Activated T-cell treated with anti-CD3 and anti-CD28 coated beads, Interleukin-2, amount 50 U/mL, for 72 hours (primary cell): ENCODE results near the gene BABAM2. TPM values are rescaled to one million over a fixed set of nuclear protein-coding genes. Genes with fewer than 3 reads are reported as not detected.
A peak's percentile ranks its signal among the peaks of the same experiment; 100 is the strongest.

ENCODE experiments used
- ATAC-seq, 2 donors: fragments of 150-1000 bp; cut with Tn5 transposase; replicated peaks in 1 of 2; 2 replicates each; pipeline ENCODE4 v1.10.0; 2021; ENCODE audit warnings: moderate library complexity in 2 of 2, mild to moderate bottlenecking in 1 of 2
- DNase-seq, 2 donors: peaks; one replicate each; pipeline ENCODE4 v3.0.0; 2021 to 2022; ENCODE audit warnings: mixed read lengths in 1 of 2
- H3K27ac Mint-ChIP-seq: one replicate; pipeline ENCODE4 v1.8.0; 2022; ENCODE audit warnings: mild to moderate bottlenecking, moderate library complexity, mixed read lengths
- H3K27me3 Mint-ChIP-seq: one replicate; pipeline ENCODE4 v1.8.0; 2022; ENCODE audit warnings: low read depth, mixed read lengths
- H3K36me3 Mint-ChIP-seq, 2 donors: one replicate each; pipeline ENCODE4 v1.8.0; 2022; ENCODE audit warnings: mixed read lengths in 2 of 2, mild to moderate bottlenecking in 1 of 2; ENCODE audit not compliant: insufficient read depth in 2 of 2
- H3K4me1 Mint-ChIP-seq: one replicate; pipeline ENCODE4 v1.8.0; 2022; ENCODE audit warnings: low read depth, mixed read lengths
- H3K4me3 Mint-ChIP-seq, 2 donors: one replicate each; pipeline ENCODE4 v1.8.0; 2022; ENCODE audit warnings: mild to moderate bottlenecking in 2 of 2, mixed read lengths in 2 of 2, moderate library complexity in 2 of 2
- H3K9me3 Mint-ChIP-seq, 2 donors: one replicate each; pipeline ENCODE4 v1.8.0; 2022; ENCODE audit warnings: mixed read lengths in 2 of 2
- total RNA-seq, 2 donors: library from RNA; stranded (reverse); gene quantifications; one replicate each; pipeline ENCODE4 v1.2.3, GENCODE V29; 2022

BABAM2 gene
- 10 to 100 TPM; 96.6 to 97.2 TPM for total RNA-seq

- Mint-ChIP-seq H3K4me3 (peak within 1 kb of the TSS; percentile 98), H3K4me1 (peaks cover 67% of the 10 kb centered on the region), H3K27ac (peak within 1 kb of the TSS; percentile 100), H3K9me3 (no peaks in the 10 kb centered on the region), H3K27me3 (no peaks in the 10 kb centered on the region), H3K36me3 (peaks cover 7 to 13% of the 10 kb centered on the region in 2 donors)
- peak; percentile 83 to 85 for ATAC-seq
- peak; percentile 90 to 95 for DNase-seq
Measured at GRCh38 chr2:27890146-27890923, at the start of gene BABAM2, which contains the start of gene RBKS. BABAM2 (plus strand) TSS chr2:27890729; CDS start chr2:27894557, 3,828 bp downstream. RBKS (minus strand) TSS chr2:27890387; CDS start chr2:27890345, 42 bp downstream.

- no peak for DNase-seq
- H3K9me3 Mint-ChIP-seq = no peaks in the 10 kb centered on the region
- H3K27ac Mint-ChIP-seq = no peak overlapping the region
- no peak overlapping the region for H3K4me3 Mint-ChIP-seq
- H3K36me3 Mint-ChIP-seq = no peaks in the 10 kb centered on the region
- no peaks in the 10 kb centered on the region for H3K27me3 Mint-ChIP-seq
- no peak for ATAC-seq
- H3K4me1 Mint-ChIP-seq = no peaks in the 10 kb centered on the region
Measured at GRCh38 chr2:27842894-27843293, 47.6 kb upstream of the BABAM2 start.

- Mint-ChIP-seq H3K4me1 (no peaks in the 10 kb centered on the region), H3K36me3 (no peaks in the 10 kb centered on the region), H3K9me3 (no peaks in the 10 kb centered on the region), H3K4me3 (no peak overlapping the region), H3K27ac (no peak overlapping the region), H3K27me3 (no peaks in the 10 kb centered on the region)
- DNase-seq = no peak
- no peak for ATAC-seq
Measured at GRCh38 chr2:27843992-27844391, 46.5 kb upstream of the BABAM2 start.

DNA sequence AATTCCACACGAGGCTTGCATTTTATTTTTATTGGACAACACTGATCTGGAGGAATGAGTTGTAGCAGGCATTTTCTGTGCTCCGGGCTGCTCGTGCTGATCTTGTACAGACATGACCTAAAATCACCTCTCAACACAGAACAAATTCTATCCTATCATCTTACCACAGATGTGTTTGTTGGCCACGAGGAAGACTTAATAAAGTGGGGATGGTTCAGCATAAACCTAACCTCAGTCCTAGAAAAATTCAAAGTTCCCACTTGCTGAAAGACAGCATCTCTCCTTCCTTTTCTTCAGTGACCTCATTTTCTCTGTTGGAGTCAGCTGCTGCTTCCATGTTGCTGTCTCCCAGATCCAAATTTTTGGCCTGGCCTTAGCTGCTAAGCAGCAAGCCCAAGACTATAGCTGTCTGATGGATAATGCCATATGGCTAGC lies 45.7 kb upstream of the BABAM2 start:
- Mint-ChIP-seq H3K4me3 (no peak overlapping the region), H3K36me3 (no peaks in the 10 kb centered on the region), H3K27ac (no peak overlapping the region), H3K9me3 (no peaks in the 10 kb centered on the region), H3K27me3 (no peaks in the 10 kb centered on the region), H3K4me1 (no peaks in the 10 kb centered on the region)
- ATAC-seq = no peak
- no peak for DNase-seq

GRCh38 chr2:27847333-27847732 lies 43.2 kb upstream of the BABAM2 start:
- H3K4me3 Mint-ChIP-seq = no peak overlapping the region
- H3K27me3 Mint-ChIP-seq = no peaks in the 10 kb centered on the region
- DNase-seq (no peak), ATAC-seq (no peak)
- no peak overlapping the region for H3K27ac Mint-ChIP-seq
- H3K9me3 Mint-ChIP-seq = no peaks in the 10 kb centered on the region
- H3K36me3 Mint-ChIP-seq = peaks cover 0 to 1% of the 10 kb centered on the region in 2 donors
- H3K4me1 Mint-ChIP-seq = no peaks in the 10 kb centered on the region

DNA sequence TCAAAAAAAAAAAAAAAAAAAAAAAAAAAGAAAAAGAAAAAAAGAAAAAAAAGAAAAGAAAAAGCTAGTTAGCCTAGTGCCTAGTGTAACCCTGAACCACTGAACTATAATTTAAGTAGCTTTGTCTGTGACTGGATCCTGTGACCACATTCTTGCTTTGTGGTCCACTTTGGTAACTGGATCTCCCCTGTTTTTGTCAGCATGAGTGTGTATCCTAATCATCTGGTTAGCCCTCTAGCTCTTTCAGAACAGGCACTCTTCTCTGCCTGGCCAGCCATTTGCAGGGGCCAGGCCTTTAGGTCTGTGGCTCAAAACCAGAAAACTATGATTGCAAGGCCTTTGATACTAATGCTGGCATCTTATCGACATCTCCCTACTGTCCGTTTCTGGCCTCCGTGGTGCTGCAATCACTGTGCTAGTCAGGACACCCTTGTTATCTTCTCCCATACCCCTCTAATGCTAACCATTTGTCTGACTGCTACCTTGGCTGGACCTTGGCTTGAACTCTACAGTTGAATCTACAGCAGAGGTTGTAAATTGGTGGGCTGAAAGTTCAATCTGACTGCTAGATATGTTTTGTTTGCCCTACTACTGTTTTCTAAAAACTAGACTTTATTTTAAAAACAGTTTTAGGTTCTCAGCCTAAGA lies 40.8 kb upstream of the BABAM2 start:
- ATAC-seq = peak; percentile 61 to 80

DNA sequence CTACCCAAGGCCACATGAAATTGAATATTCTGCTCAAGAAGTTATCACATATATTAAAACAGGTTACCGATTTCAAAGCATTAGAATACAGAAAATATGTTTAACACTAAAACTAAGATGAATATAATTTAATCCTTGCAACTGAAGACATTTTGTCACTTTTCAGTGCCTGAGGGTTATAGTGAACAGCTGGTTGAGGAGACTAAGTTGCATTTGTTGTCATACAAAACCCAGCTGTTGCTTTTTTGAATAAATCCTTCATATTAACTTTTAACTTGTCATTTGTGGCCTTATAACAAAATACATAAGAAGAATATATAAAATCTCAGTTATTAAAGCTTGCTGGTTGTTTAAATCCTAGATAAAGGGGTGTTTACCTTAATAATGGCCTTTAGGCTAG lies 37.8 kb upstream of the BABAM2 start:
- ATAC-seq (no peak), DNase-seq (no peak)
- H3K27ac Mint-ChIP-seq = no peak overlapping the region

More for the DNA sequence above, 40.8 kb upstream of the BABAM2 start:
- H3K27ac Mint-ChIP-seq = no peak overlapping the region
- H3K36me3 Mint-ChIP-seq = peaks cover 0 to 1% of the 10 kb centered on the region in 2 donors
- DNase-seq = peak in 1 of 2 donors; percentile 8
- no peak overlapping the region for H3K4me3 Mint-ChIP-seq
- no peaks in the 10 kb centered on the region for H3K9me3 Mint-ChIP-seq
- no peaks in the 10 kb centered on the region for H3K4me1 Mint-ChIP-seq
- no peaks in the 10 kb centered on the region for H3K27me3 Mint-ChIP-seq

DNA sequence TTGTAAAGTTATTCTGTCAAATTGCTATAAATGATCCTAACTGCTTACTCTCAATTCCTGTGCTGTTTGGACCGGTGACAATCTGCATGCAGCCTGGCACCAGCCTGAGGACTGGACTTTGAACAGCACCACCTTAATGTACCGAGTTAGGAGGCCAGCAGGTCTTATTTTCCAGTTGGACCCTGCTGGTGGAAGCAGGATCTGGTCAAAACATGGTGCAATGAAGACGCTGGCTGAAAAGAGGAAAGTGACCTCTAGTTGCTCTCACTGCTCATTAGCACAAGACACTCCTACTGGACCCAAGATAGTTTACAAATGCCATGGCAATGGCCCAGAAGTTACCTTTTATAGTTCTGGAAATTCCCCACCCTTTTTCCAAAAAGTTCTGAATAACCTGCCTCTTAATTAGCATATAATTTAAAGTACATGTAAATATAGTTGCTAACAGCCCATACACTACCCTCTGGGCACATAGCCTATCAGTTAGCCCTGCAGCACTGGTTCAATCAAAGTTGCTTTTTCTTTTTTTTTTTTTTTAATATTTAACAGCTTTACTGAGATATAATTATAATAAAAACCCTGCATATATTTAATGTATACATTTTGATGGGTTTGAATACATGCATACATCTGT lies 36.2 kb upstream of the BABAM2 start:
- H3K4me3 Mint-ChIP-seq = no peak overlapping the region
- no peak for ATAC-seq
- H3K9me3 Mint-ChIP-seq = peaks cover 2 to 6% of the 10 kb centered on the region in 2 donors
- H3K36me3 Mint-ChIP-seq = peaks cover 10 to 15% of the 10 kb centered on the region in 2 donors
- H3K4me1 Mint-ChIP-seq = peaks cover 40% of the 10 kb centered on the region
- no peak overlapping the region for H3K27ac Mint-ChIP-seq
- no peaks in the 10 kb centered on the region for H3K27me3 Mint-ChIP-seq
- no peak for DNase-seq

More for the DNA sequence above, 37.8 kb upstream of the BABAM2 start:
- H3K27me3 Mint-ChIP-seq = no peaks in the 10 kb centered on the region
- H3K36me3 Mint-ChIP-seq = peaks cover 6 to 10% of the 10 kb centered on the region in 2 donors
- H3K4me1 Mint-ChIP-seq = peaks cover 27% of the 10 kb centered on the region
- peaks cover 0 to 3% of the 10 kb centered on the region in 2 donors for H3K9me3 Mint-ChIP-seq
- no peak overlapping the region for H3K4me3 Mint-ChIP-seq

DNA sequence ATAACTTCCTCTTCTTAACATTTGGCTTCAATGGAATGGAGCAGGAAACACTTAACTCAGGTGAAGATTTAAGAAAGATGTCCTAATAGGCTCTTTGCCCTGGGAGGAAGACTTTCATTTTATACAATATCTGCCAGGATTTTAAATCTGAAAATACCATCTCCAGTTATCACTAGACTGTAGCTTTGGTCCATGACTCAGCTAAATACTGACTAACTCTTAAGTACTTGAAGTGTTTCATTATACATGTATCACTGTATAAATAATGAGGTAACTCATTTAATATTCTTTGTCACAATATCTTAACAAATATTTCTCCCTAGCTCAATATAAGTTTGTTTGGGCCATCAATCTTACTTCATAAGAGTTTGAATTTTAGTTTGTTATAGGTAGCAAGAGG lies 35.1 kb upstream of the BABAM2 start:
- peaks cover 2 to 6% of the 10 kb centered on the region in 2 donors for H3K9me3 Mint-ChIP-seq
- peaks cover 47% of the 10 kb centered on the region for H3K4me1 Mint-ChIP-seq
- H3K27me3 Mint-ChIP-seq = no peaks in the 10 kb centered on the region
- H3K27ac Mint-ChIP-seq = peak overlapping the region; percentile 17
- H3K36me3 Mint-ChIP-seq = peaks cover 10 to 15% of the 10 kb centered on the region in 2 donors
- DNase-seq (no peak), ATAC-seq (peak in 1 of 2 donors; percentile 27)
- peak overlapping the region in 1 of 2 donors; percentile 18 for H3K4me3 Mint-ChIP-seq

DNA sequence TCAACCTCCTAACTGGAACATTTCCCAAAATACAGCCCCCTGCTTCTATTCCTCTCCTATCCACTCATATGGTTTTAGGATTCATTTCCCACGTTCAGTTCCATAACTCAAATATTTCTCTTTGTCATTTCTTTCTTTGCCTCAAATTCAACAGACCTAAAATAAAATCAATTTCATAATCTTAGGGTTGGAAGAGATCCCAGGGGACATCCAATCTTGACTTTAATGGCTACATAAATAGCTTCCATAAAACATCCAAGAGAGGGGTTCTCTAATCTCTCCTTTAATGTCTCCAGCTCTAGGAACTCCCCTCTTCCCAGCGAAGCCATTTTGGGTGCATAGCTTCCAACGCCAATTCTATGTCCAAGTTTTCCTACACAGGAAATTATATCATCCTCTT lies 34.1 kb upstream of the BABAM2 start:
- Mint-ChIP-seq H3K9me3 (peaks cover 2 to 6% of the 10 kb centered on the region in 2 donors), H3K36me3 (peaks cover 10 to 15% of the 10 kb centered on the region in 2 donors), H3K27ac (peak overlapping the region; percentile 95), H3K4me1 (peaks cover 55% of the 10 kb centered on the region), H3K4me3 (no peak overlapping the region), H3K27me3 (no peaks in the 10 kb centered on the region)
- no peak for DNase-seq
- no peak for ATAC-seq

GRCh38 chr2:27856956-27857355 lies 33.6 kb upstream of the BABAM2 start:
- Mint-ChIP-seq H3K36me3 (peaks cover 10 to 14% of the 10 kb centered on the region in 2 donors), H3K27ac (peak overlapping the region; percentile 95), H3K4me3 (peak overlapping the region; percentile 12 to 54), H3K27me3 (no peaks in the 10 kb centered on the region), H3K4me1 (peaks cover 56% of the 10 kb centered on the region), H3K9me3 (peaks cover 2 to 6% of the 10 kb centered on the region in 2 donors)
- ATAC-seq (no peak), DNase-seq (no peak)

GRCh38 chr2:27857417-27858172 lies 32.9 kb upstream of the BABAM2 start:
- H3K27me3 Mint-ChIP-seq = no peaks in the 10 kb centered on the region
- peak overlapping the region; percentile 95 for H3K27ac Mint-ChIP-seq
- peaks cover 10 to 14% of the 10 kb centered on the region in 2 donors for H3K36me3 Mint-ChIP-seq
- ATAC-seq (peak; percentile 76 to 78), DNase-seq (peak; percentile 28 to 37)
- H3K4me1 Mint-ChIP-seq = peaks cover 56% of the 10 kb centered on the region
- H3K4me3 Mint-ChIP-seq = peak overlapping the region; percentile 12 to 54
- H3K9me3 Mint-ChIP-seq = peaks cover 2 to 6% of the 10 kb centered on the region in 2 donors
